HepG2 (cell line): ENCODE results near the gene MRPL43. TPM values are rescaled to one million over a fixed set of nuclear protein-coding genes. Genes with fewer than 3 reads are reported as not detected.

ENCODE experiments used
- AFF4 ChIP-seq: sonication (generic); formaldehyde crosslinking; IDR thresholded peaks from 2 replicates; pipeline ENCODE4 v1.4.0; 2020; ENCODE audit warnings: missing genetic modification reagents
- AKAP8 ChIP-seq: sonication (generic); formaldehyde crosslinking; IDR thresholded peaks from 2 replicates; pipeline ENCODE4 v1.5.1; 2020; ENCODE audit warnings: mild to moderate bottlenecking, missing genetic modification reagents
- BRCA1 ChIP-seq: sonication (generic); formaldehyde crosslinking; IDR thresholded peaks from 2 replicates; pipeline ENCODE4 v1.4.0; 2020; ENCODE audit warnings: missing genetic modification reagents
- HNF1B ChIP-seq: sonication (generic); formaldehyde crosslinking; IDR thresholded peaks from 2 replicates; pipeline ENCODE4 v1.5.1; 2020; ENCODE audit warnings: mild to moderate bottlenecking, moderate library complexity, missing genetic modification reagents
- MBD4 ChIP-seq: IDR thresholded peaks from 2 replicates; pipeline ENCODE4 v1.6.1; 2012; ENCODE audit warnings: low read length, inconsistent platforms, borderline replicate concordance
- MEIS1 ChIP-seq: sonication (generic); formaldehyde crosslinking; IDR thresholded peaks from 2 replicates; pipeline ENCODE4 v1.9.0; 2021; ENCODE audit warnings: mild to moderate bottlenecking, missing genetic modification reagents, moderate library complexity, borderline replicate concordance
- REST ChIP-seq, 2 experiments: IDR thresholded peaks; 2 replicates each; pipeline ENCODE4 v1.6.1; 2011 to 2012; ENCODE audit warnings: low read length in 2 of 2, borderline replicate concordance in 1 of 2, low read depth in 1 of 2, mild to moderate bottlenecking in 1 of 2, moderate library complexity in 1 of 2
- SMAD1 ChIP-seq: sonication (generic); formaldehyde crosslinking; IDR thresholded peaks from 2 replicates; pipeline ENCODE4 v1.4.0; 2020; ENCODE audit warnings: missing genetic modification reagents, low read depth, mild to moderate bottlenecking, borderline replicate concordance
- SNAI1 ChIP-seq: sonication (generic); formaldehyde crosslinking; IDR thresholded peaks from 2 replicates; pipeline ENCODE4 v1.5.0; 2020; ENCODE audit warnings: mild to moderate bottlenecking, missing genetic modification reagents, borderline replicate concordance
- SSRP1 ChIP-seq: IDR thresholded peaks from 2 replicates; pipeline ENCODE4 v1.6.1; 2016; ENCODE audit warnings: control low read depth
- TARDBP ChIP-seq: sonication (generic); formaldehyde crosslinking; IDR thresholded peaks from 2 replicates; pipeline ENCODE4 v1.8.0; 2022; ENCODE audit warnings: mild to moderate bottlenecking, missing genetic modification reagents
- U2AF2 ChIP-seq: fragments of 200-400 bp; formaldehyde crosslinking; IDR thresholded peaks from 2 replicates; pipeline ENCODE4 v1.6.1; 2017; ENCODE audit warnings: low read depth, mild to moderate bottlenecking, low read length
- ZMYM4 ChIP-seq: sonication (generic); formaldehyde crosslinking; IDR thresholded peaks from 2 replicates; pipeline ENCODE4 v1.8.1; 2023; ENCODE audit warnings: mild to moderate bottlenecking, missing genetic modification reagents
- ZNF143 ChIP-seq: sonication (generic); formaldehyde crosslinking; IDR thresholded peaks from 2 replicates; pipeline ENCODE4 v1.4.0; 2020; ENCODE audit warnings: missing genetic modification reagents
- ZNF20 ChIP-seq: sonication (generic); formaldehyde crosslinking; IDR thresholded peaks from 2 replicates; pipeline ENCODE4 v1.4.0; 2020; ENCODE audit warnings: mild to moderate bottlenecking, moderate library complexity, missing genetic modification reagents
- ZNF564 ChIP-seq: sonication (generic); formaldehyde crosslinking; IDR thresholded peaks from 2 replicates; pipeline ENCODE4 v1.8.1; 2023; ENCODE audit warnings: mild to moderate bottlenecking, missing genetic modification reagents
- ZSCAN31 ChIP-seq: sonication (generic); formaldehyde crosslinking; IDR thresholded peaks from 2 replicates; pipeline ENCODE4 v1.5.0; 2020; ENCODE audit warnings: low read depth, mild to moderate bottlenecking, missing genetic modification reagents
- polyA plus RNA-seq, 8 experiments: library from polyadenylated mRNA; depleted of rRNA in 3 of 8; stranded (reverse) in 7 of 8; unstranded in 1 of 8; fragments of >200 nt; fragmentation: Illumina TruSeq in 4 of 8; extraction: Trizol in 4 of 8; gene quantifications; 2 replicates each; pipeline versions ENCODE4 v1.2.1 to v1.2.3, GENCODE V29; 2011 to 2016; ENCODE audit warnings: low read depth in 4 of 8, missing spikeins in 1 of 8, mixed read lengths in 1 of 8; ENCODE audit not compliant: insufficient read depth in 1 of 8
- total RNA-seq, 5 experiments: library from RNA; depleted of rRNA; stranded (reverse); fragments of >200 nt; fragmentation: Illumina TruSeq; extraction: Trizol; gene quantifications; 2 replicates each; pipeline ENCODE4 v1.2.3, GENCODE V29; 2016; ENCODE audit warnings: low read depth in 1 of 5
- TF ChIP-seq, protein P1 (sequence below): sonication (generic); formaldehyde crosslinking; IDR thresholded peaks from 2 replicates; pipeline ENCODE4 v1.4.0; 2020; ENCODE audit warnings: mild to moderate bottlenecking, missing genetic modification reagents

The MRPL43 gene
- total and polyA plus RNA-seq, 2 of the 13 experiments (the other 11 are each of a cell fraction or from before 2014, with no cell fraction given), result 71.0 to 73.7 TPM

GRCh38 chr10:100996678-100997359 lies 9.5 kb upstream of the MRPL43 start (continued):
- TF ChIP-seq REST (IDR thresholded peaks at IDR 0.05; ENCODE audit: borderline replicate concordance in 1 of 2, low read depth in 1 of 2, low read length in 2 of 2), result no peak
- TF ChIP-seq BRCA1, result no peak
- TF ChIP-seq SNAI1, result no peak
- TF ChIP-seq ZNF20 (CRISPR knock-in tag), result no peak
- TF ChIP-seq SMAD1 (CRISPR knock-in tag), result no peak; the same call in 1 of the 2 replicates
- TF ChIP-seq AFF4 (CRISPR knock-in tag), result no peak
- TF ChIP-seq MEIS1 (CRISPR knock-in tag), result peak; percentile 18; the same call in 1 of the 2 replicates
- 0 out of 2 replicates have a peak, but pooled peaks have one; percentile 14 for TF ChIP-seq ZSCAN31 (CRISPR knock-in tag)
- TF ChIP-seq AKAP8 (CRISPR knock-in tag), result no peak; the same call in 1 of the 2 replicates
- TF ChIP-seq MBD4, result no peak
- TF ChIP-seq ZMYM4 (CRISPR knock-in tag), result no peak
- TF ChIP-seq TARDBP (CRISPR knock-in tag), result no peak
- TF ChIP-seq ZNF564, result 0 out of 2 replicates have a peak, but pooled peaks have one; percentile 44
- no peak; the same call in 1 of the 2 replicates for TF ChIP-seq ZNF143 (CRISPR knock-in tag)
- no peak for TF ChIP-seq HNF1B (CRISPR knock-in tag)
- TF ChIP-seq SSRP1 (CRISPR knock-in tag), result no peak
- TF ChIP-seq U2AF2, result no peak
- TF ChIP-seq, protein P1, sequence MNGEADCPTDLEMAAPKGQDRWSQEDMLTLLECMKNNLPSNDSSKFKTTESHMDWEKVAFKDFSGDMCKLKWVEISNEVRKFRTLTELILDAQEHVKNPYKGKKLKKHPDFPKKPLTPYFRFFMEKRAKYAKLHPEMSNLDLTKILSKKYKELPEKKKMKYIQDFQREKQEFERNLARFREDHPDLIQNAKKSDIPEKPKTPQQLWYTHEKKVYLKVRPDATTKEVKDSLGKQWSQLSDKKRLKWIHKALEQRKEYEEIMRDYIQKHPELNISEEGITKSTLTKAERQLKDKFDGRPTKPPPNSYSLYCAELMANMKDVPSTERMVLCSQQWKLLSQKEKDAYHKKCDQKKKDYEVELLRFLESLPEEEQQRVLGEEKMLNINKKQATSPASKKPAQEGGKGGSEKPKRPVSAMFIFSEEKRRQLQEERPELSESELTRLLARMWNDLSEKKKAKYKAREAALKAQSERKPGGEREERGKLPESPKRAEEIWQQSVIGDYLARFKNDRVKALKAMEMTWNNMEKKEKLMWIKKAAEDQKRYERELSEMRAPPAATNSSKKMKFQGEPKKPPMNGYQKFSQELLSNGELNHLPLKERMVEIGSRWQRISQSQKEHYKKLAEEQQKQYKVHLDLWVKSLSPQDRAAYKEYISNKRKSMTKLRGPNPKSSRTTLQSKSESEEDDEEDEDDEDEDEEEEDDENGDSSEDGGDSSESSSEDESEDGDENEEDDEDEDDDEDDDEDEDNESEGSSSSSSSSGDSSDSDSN, result no peak
